H1 (cell line): ENCODE data around the gene CFLAR. TPM values are rescaled to one million over a fixed set of nuclear protein-coding genes. Genes with fewer than 3 reads are reported as not detected.

Experiments
- SIN3A ChIP-seq, 2 experiments: IDR thresholded peaks in 1 of 2; conservative IDR thresholded peaks in 1 of 2; 2 replicates each; pipeline ENCODE4 v1.6.1; 2011 to 2012; ENCODE audit warnings: low read length in 2 of 2, improper control_type of control experiment in 1 of 2, low read depth in 1 of 2, mild to moderate bottlenecking in 1 of 2
- polyA plus RNA-seq, 7 experiments: library from polyadenylated mRNA; depleted of rRNA in 3 of 7; stranded (reverse) in 5 of 7; unstranded in 2 of 7; fragments of >200 nt in 5 of 7; fragments of 200-250 nt in 2 of 7; gene quantifications; 1 replicate in 5 of 7; 2 replicates in 1 of 7; 4 replicates in 1 of 7; pipeline versions ENCODE4 v1.2.1 to v1.2.3, GENCODE V29; 2011 to 2013; ENCODE audit warnings: missing spikeins in 2 of 7, mixed read lengths in 2 of 7
- total RNA-seq: library from RNA; stranded (reverse); fragmentation: NEBNext Ultra II Directional; extraction: Animal tissue kit (Norgen Biotek cat#: 25700); gene quantifications from 2 replicates; pipeline ENCODE4 v1.2.1, GENCODE V29; 2021

The CFLAR gene
- total and polyA plus RNA-seq, 2 of the 8 experiments (the other 6 are each of a cell fraction or from before 2014, with no cell fraction given) = 1.1 to 3.9 TPM

- TF ChIP-seq SIN3A (conservative IDR thresholded peaks at IDR 0.05 in 1 of 2, IDR thresholded peaks at IDR 0.05 in 1 of 2; ENCODE audit: low read depth in 1 of 2, low read length in 2 of 2) = no peak
Observed at GRCh38 chr2:201114350-201114749, 1.6 kb upstream of the CFLAR start (continued).
